Panc1 (cell line): ENCODE data around the gene LGR4. TPM values are rescaled to one million over a fixed set of nuclear protein-coding genes. Genes with fewer than 3 reads are reported as not detected.

Experiments
- ATAC-seq: fragments of 200-7000 bp; cut with Tn5 transposase; 2 replicates; pipeline ENCODE4 v1.9.1; 2020; ENCODE audit warnings: mild to moderate bottlenecking, moderate library complexity
- BruUV-seq: library from RNA; stranded (reverse); fragments of 400-500 nt; replicated peaks from 2 replicates; lab custom pipeline; 2021; lab: Mats Ljungman, UMichigan
- CTCF ChIA-PET: fragments of 300-600 bp; sonication (Branson Sonifier 250); formaldehyde crosslinking; loops from one replicate; lab custom pipeline; 2022; ENCODE audit warnings: antibody characterized with exemption; lab: Charles Lee
- POLR2A ChIA-PET: fragments of 300-600 bp; sonication (Branson Sonifier 250); formaldehyde crosslinking; loops from one replicate; lab custom pipeline; 2022; ENCODE audit warnings: antibody characterized with exemption; lab: Charles Lee
- DNase-seq: peaks from one replicate; pipeline ENCODE4 v3.0.0-alpha.2; 2010; ENCODE audit warnings: low read depth, low spot score
- H3K27ac ChIP-seq: 2 replicates; pipeline ENCODE4 v1.5.1; 2011; ENCODE audit warnings: mild to moderate bottlenecking, low read length, inconsistent platforms
- H3K27me3 ChIP-seq: fragments of 200-500 bp; sonication (Bioruptor generic); 2 replicates; pipeline ENCODE4 v1.6.0; 2014; ENCODE audit warnings: low read length, inconsistent platforms; ENCODE audit not compliant: control insufficient read depth, insufficient read depth
- H3K36me3 ChIP-seq: fragments of 200-500 bp; sonication (Bioruptor generic); 2 replicates; pipeline ENCODE4 v1.5.1; 2014; ENCODE audit warnings: inconsistent platforms, mild to moderate bottlenecking, low read length, moderate library complexity; ENCODE audit not compliant: control insufficient read depth, insufficient read depth
- H3K4me1 ChIP-seq: 2 replicates; pipeline ENCODE4 v1.5.1; 2011; ENCODE audit warnings: inconsistent platforms, mild to moderate bottlenecking, low read length, moderate library complexity; ENCODE audit not compliant: control insufficient read depth, insufficient read depth
- H3K4me3 ChIP-seq, 2 experiments: 2 replicates each; pipeline ENCODE4 v1.5.1; 2011 to 2012; ENCODE audit warnings: low read depth in 2 of 2, low read length in 2 of 2, mild to moderate bottlenecking in 2 of 2, inconsistent platforms in 1 of 2, moderate library complexity in 1 of 2
- H3K9me3 ChIP-seq: fragments of 200-500 bp; sonication (Bioruptor generic); 2 replicates; pipeline ENCODE4 v1.5.1; 2014; ENCODE audit warnings: low read depth, mild to moderate bottlenecking, inconsistent platforms, low read length, moderate library complexity; ENCODE audit not compliant: control insufficient read depth, insufficient read depth
- CTCF ChIP-seq: fragments of 450-650 bp; IDR thresholded peaks from 2 replicates; pipeline ENCODE4 v1.5.1; 2017; ENCODE audit warnings: mild to moderate bottlenecking
- POLR2AphosphoS5 ChIP-seq: IDR thresholded peaks from 2 replicates; pipeline ENCODE4 v1.6.1; 2012; ENCODE audit warnings: mild to moderate bottlenecking, low read depth, low read length, moderate library complexity
- REST ChIP-seq, 2 experiments: IDR thresholded peaks; 2 replicates each; pipeline ENCODE4 v1.6.1; 2011 to 2012; ENCODE audit warnings: low read depth in 2 of 2, control low read depth in 1 of 2, low read length in 1 of 2, mild to moderate bottlenecking in 1 of 2, moderate library complexity in 1 of 2; ENCODE audit not compliant: insufficient read depth in 1 of 2
- SIN3A ChIP-seq: IDR thresholded peaks from 2 replicates; pipeline ENCODE4 v1.6.1; 2012; ENCODE audit warnings: low read depth, mild to moderate bottlenecking, low read length, moderate library complexity, borderline replicate concordance; ENCODE audit not compliant: insufficient read depth
- TCF7L2 ChIP-seq: IDR thresholded peaks from 2 replicates; pipeline ENCODE4 v1.6.1; 2011; ENCODE audit warnings: mild to moderate bottlenecking, low read depth, low read length, inconsistent platforms
- in situ Hi-C: cut with HindIII; loops from 2 replicates; pipeline ENCODE4 v1.10.0; 2016; ENCODE audit warnings: low sequenced_read_pairs, low pct_unique_long_range_greater_than_20kb
- intact Hi-C: fragments of 100-400 bp; cut with micrococcal nuclease; formaldehyde crosslinking; loops from one replicate; pipeline ENCODE4 v1.10.0; 2022; ENCODE audit not compliant: unreplicated experiment
- total RNA-seq: library from RNA; stranded (reverse); gene quantifications from one replicate; pipeline ENCODE4 v1.2.1, GENCODE V29; 2021; ENCODE audit not compliant: unreplicated experiment

The LGR4 gene
- total RNA-seq, 1 experiment from 2014 or later = 61.8 TPM

GRCh38 chr11:27354359-27354965 is 118.1 kb downstream of the LGR4 start:
- ChIA-PET POLR2A (no interaction called here), CTCF (no interaction called here)
- in situ Hi-C loops (no loop called here), intact Hi-C loops (no loop called here)
- no peaks in the 10 kb centered on the region; the same call in 1 of the 2 replicates for H3K4me1 ChIP-seq
- H3K27me3 ChIP-seq = no peaks in the 10 kb centered on the region
- ATAC-seq (no peak), DNase-seq (no peak)
- no peak overlapping the region; the same call in 1 of the 2 replicates for H3K27ac ChIP-seq
- H3K9me3 ChIP-seq = no peaks in the 10 kb centered on the region
- no TSS peak for BruUV-seq
- H3K4me3 ChIP-seq = no peak overlapping the region
- TF ChIP-seq TCF7L2 = no peak
- no peak for TF ChIP-seq POLR2AphosphoS5
- TF ChIP-seq CTCF = no peak
- no peak for TF ChIP-seq REST (IDR thresholded peaks at IDR 0.05; ENCODE audit: insufficient read depth in 1 of 2, low read depth in 2 of 2, low read length in 1 of 2)
- no peak for TF ChIP-seq SIN3A
- 0 out of 2 replicates have a peak, but pooled peaks cover 3% of the 10 kb centered on the region for H3K36me3 ChIP-seq

GRCh38 chr11:27353593-27354358 is 118.8 kb downstream of the LGR4 start:
- Histone ChIP-seq H3K4me1 (peaks cover under 1% of the 10 kb centered on the region; the same call in 1 of the 2 replicates), H3K36me3 (peaks cover 6% of the 10 kb centered on the region; the same call in 1 of the 2 replicates), H3K4me3 (no peak overlapping the region), H3K27ac (peak overlapping the region; percentile 9; the same call in 1 of the 2 replicates), H3K9me3 (no peaks in the 10 kb centered on the region), H3K27me3 (no peaks in the 10 kb centered on the region)
- in situ Hi-C loops (no loop called here), intact Hi-C loops (no loop called here)
- BruUV-seq = no TSS peak
- ChIA-PET CTCF (no interaction called here), POLR2A (no interaction called here)
- no peak for DNase-seq
- ATAC-seq = no peak
- TF ChIP-seq POLR2AphosphoS5 = no peak
- no peak for TF ChIP-seq CTCF
- TF ChIP-seq REST (IDR thresholded peaks at IDR 0.05; ENCODE audit: insufficient read depth in 1 of 2, low read depth in 2 of 2, low read length in 1 of 2) = no peak
- TF ChIP-seq SIN3A = no peak
- no peak for TF ChIP-seq TCF7L2
